ENCODE data around the gene THTPA. TPM values are rescaled to one million over a fixed set of nuclear protein-coding genes. Genes with fewer than 3 reads are reported as not detected.

Gene THTPA
- total RNA-seq, 1 donor from 2014 or later = 37.2 TPM

DNA sequence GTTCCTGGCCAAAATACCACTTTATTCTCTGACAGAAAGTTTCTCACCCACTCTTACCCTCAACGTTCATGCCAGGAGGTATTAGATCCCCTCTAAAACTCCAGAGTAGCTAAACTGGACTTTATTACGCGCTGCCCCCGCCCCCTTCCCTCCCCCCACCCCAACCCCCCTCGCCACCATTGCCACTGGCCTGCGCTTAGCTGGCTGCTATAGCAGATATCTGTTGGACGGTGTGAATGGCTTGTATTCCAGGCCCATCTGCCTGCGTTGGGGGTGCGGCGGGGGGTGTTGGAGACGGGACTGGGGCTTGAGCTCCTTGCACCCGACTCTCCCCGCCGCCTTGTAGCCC is 564 bp upstream of the THTPA start:
- H3K4me3 ChIP-seq (ENCODE audit: low read depth, low read length) = peak overlapping the region; percentile 83
- TF ChIP-seq, protein P1, sequence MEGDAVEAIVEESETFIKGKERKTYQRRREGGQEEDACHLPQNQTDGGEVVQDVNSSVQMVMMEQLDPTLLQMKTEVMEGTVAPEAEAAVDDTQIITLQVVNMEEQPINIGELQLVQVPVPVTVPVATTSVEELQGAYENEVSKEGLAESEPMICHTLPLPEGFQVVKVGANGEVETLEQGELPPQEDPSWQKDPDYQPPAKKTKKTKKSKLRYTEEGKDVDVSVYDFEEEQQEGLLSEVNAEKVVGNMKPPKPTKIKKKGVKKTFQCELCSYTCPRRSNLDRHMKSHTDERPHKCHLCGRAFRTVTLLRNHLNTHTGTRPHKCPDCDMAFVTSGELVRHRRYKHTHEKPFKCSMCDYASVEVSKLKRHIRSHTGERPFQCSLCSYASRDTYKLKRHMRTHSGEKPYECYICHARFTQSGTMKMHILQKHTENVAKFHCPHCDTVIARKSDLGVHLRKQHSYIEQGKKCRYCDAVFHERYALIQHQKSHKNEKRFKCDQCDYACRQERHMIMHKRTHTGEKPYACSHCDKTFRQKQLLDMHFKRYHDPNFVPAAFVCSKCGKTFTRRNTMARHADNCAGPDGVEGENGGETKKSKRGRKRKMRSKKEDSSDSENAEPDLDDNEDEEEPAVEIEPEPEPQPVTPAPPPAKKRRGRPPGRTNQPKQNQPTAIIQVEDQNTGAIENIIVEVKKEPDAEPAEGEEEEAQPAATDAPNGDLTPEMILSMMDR (conservative IDR thresholded peaks at IDR 0.05; ENCODE audit: low read depth, low read length) = no peak
- no peak for DNase-seq (ENCODE audit: low read depth)

DNA sequence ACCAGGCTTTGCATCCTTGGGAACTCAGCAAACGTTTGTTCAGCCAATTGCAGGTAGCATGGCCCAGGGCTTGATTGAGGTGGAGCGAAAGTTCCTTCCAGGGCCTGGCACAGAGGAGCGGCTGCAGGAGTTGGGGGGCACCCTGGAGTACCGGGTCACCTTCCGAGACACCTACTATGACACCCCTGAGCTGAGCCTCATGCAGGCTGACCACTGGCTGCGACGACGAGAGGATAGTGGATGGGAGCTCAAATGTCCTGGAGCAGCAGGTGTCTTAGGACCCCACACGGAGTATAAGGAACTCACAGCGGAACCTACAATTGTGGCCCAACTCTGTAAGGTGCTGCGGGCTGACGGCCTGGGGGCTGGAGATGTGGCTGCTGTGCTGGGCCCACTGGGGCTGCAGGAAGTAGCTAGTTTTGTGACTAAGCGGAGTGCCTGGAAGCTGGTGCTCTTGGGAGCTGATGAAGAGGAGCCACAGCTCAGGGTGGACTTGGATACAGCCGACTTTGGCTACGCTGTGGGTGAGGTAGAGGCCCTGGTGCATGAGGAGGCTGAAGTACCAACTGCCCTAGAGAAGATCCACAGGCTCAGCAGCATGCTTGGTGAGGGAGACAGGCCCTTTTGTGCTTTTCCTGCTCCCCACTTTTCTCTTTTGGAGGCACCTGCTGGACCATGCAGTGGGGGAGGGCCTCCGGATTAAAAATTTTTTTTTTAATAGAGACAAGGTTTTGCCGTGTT is 799 bp downstream of the THTPA start:
- TF ChIP-seq, protein P1 (conservative IDR thresholded peaks at IDR 0.05; ENCODE audit: low read depth, low read length) = no peak
- no peak for DNase-seq (ENCODE audit: low read depth)
- peak overlapping the region; percentile 83 for H3K4me3 ChIP-seq (ENCODE audit: low read depth, low read length)

DNA sequence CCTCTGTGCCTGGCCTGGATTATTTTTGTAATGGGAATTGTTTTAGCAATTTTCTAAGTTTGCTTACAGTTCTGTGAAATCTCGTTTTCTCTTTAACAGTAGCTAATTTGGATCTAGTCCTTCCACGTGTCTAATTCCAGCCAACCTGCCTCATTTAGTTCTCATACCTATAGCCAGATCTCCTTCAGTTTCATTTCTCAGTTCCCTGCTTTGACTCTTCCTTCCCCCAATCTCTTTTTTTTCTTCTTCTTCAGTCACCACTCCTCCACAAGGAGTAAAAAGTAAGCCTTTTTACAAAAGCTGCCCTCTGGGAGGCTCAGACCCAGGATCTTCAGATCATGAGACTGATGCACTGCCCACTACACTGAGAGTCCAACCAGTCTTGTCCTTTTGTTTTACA is 1.4 kb downstream of the THTPA start:
- H3K4me3 ChIP-seq (ENCODE audit: low read depth, low read length) = peak overlapping the region; percentile 83
- DNase-seq (ENCODE audit: low read depth) = no peak
- TF ChIP-seq, protein P1 (conservative IDR thresholded peaks at IDR 0.05; ENCODE audit: low read depth, low read length) = no peak

DNA sequence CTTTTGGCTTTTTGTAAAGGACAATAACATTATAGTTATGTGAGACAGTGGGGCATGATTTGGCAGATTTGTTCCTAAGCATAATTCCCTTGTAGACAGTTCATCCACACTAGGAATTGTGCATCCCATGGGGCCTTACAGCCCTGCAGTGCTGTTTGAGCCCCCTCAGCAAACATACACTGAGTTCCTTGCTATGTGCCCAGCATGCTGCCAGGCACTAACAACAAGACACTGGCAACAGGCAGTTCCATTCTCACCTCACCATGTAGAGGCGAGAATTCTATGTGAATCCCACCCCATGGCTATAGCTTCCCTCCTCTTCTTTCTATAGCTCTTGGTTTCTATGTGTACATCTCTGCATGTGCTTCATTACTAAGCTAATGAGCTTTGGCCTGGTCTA is 1.9 kb downstream of the THTPA start:
- TF ChIP-seq, protein P1 (conservative IDR thresholded peaks at IDR 0.05; ENCODE audit: low read depth, low read length) = no peak
- DNase-seq (ENCODE audit: low read depth) = no peak
- no peak overlapping the region for H3K4me3 ChIP-seq (ENCODE audit: low read depth, low read length)

DNA sequence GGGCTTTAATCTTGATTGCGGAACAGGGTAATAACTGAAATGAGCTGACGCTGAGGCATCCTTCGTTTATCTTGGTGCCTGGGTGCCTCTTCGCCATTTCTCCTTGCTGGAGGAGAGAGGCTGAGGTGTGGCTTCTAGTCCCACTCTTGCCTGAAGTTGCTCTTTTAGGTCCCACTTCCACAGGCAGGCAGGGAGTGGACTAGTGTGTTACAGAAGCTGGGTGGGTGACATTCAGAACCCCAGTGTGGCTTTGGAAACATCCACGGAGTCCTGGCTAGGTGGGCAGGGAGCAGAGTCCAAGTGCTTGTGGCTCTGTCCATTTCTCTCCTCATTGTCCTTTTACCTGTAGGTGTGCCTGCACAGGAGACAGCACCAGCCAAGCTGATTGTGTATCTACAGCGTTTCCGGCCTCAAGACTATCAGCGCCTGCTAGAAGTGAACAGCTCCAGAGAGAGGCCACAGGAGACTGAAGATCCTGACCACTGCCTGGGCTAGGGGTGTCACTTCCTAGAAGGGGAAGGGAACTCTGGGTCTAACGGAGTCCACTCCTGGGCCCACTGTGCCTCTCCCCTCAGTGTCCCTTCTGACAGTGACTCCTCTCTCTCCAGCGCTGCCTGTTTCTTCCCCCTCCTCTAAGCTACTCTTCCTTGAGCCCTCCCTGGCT is 2.4 kb downstream of the THTPA start:
- no peak for DNase-seq (ENCODE audit: low read depth)
- H3K4me3 ChIP-seq (ENCODE audit: low read depth, low read length) = no peak overlapping the region
- TF ChIP-seq, protein P1 (conservative IDR thresholded peaks at IDR 0.05; ENCODE audit: low read depth, low read length) = no peak

DNA sequence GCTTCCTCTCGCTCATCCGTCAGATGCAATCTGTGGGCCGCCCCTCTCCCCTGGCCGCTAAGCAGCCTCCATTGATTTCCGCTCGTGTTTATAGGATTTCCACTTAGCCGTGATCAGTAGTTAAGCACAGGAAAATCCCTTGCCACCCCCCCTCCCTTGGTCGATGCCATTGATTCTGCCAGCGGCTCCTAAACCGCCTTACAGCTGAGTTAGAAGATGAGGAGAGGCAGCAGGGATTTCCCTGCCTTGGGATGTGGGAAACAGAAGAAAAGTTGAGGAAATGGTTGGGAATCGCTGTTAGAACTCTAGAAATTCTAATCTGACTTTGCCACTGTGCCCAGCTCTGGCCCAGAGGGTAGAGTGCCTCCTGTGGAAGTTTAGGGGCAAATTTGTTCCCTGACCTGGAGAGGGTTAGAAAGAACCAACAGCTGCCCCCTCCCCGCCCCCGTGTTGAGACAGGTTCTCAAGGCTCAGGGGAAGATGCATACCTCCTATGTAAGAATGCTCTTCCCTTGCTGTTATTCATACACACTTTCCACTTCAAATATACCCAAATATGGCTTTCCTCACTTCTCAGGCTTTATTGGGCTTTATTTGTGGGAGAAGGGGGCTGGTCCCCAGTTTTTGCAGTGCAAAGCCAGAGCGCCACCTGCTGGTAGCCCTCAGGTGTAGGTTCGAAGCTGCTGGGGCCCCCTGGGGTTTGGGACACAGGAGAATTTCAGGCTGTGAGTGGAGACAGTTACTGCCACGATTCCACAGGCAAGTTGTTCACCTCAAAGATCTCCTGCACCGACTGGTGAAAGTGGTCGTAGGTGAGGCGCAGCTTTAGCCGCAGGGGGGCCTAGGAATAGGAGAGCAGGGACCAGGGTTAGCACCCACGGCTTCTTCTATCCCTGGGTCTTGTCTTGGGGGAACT is 3.2 kb downstream of the THTPA start:
- no peak for DNase-seq (ENCODE audit: low read depth)
- no peak overlapping the region for H3K4me3 ChIP-seq (ENCODE audit: low read depth, low read length)
- TF ChIP-seq, protein P1 (conservative IDR thresholded peaks at IDR 0.05; ENCODE audit: low read depth, low read length) = peak; percentile 99
